Inflammatory macrophage treated with lipopolysaccharide for 4 hours (primary cell): ENCODE measurements around the gene KATNIP.

ENCODE experiments used
- DNase-seq: peaks from one replicate; pipeline ENCODE4 v3.0.0-alpha.2; 2020

KATNIP gene

DNA sequence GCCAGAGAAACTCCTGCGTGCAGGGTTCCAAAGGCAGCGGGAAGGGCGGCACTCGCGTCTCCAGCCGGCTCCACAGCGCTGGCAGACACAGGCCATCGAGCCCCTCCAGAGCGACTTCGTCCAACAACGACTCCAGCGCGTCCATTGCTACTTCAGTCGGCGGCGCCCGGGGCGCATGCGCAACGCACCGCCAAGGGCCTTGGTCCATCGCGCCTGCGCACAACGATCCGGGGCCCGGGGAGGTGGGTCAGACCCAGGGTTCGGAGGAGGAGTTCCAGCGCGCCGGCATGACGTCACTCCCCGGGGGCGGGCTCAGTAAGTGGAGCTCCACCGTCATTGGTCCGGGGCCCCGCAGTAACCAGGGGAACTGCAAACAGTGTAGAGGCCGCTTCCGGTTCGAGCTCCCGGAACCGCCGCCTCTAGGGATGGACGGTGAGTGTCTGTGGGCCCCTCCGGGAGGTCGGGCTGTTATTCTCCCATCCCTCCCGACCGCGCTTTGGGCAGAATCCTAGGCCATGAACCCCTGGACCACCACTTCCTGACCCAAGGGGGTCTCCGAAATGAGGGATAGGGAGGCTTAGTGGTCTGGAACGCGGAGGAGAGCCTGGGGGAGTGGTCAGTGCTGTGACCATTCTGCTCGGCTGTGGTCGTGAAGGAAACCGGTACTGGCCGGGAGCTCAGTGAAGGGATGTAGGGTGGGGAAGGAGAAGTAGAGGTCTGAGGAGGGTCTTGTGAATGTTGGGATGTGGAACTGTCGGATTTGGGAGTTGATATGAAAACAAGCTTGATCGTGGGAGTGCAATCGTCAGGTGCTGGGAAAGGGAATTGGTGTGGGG lies at the start of gene KATNIP, which contains the start of gene GTF3C1:
TSS of gene KATNIP (plus strand) at position 399 of the 836 bp plus-strand sequence. CDS start at position 426, 27 bp downstream.
TSS of gene GTF3C1 (minus strand) at position 168 of the 836 bp plus-strand sequence. CDS start at position 145, 23 bp downstream.
- DNase-seq: peak; percentile 100

DNA sequence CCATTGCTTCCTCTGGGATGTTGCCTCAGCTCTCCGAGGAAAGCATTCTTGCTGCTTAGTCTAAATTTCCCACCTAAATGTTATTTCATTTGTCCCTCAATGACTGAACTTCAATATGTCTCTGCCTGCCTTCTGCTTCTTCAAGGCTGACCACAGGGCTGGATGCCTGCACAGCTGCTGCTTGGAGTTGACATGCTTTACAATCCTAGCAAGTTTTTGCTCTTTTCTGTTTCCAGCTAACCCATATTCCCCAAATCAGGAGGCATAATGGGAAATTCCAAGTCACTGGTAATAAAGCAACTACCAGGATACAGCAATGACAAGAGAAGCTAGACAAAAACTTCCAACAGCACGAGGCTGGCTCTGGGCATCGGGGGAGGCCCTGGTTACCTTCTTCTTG lies 49.1 kb upstream of the KATNIP start:
- no peak for DNase-seq

DNA sequence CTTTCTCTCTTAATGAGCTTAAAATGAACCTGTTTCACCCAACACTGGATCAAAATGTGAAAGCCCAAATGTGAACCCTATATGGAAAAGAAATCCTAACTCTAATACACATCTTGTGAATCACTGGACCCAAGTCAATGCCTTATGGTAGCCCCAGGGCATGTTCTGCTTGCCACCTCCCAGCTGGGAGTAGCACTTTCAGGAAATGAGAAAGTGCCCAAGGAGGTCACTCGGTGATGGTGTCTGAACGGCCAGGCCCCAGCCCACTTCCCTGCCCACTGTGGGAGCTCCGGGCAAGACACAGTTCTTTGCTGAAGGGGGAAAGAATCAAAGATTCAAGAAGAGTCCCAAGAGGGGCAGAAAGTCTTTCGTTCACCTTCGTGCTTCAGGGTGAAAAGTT lies 46.3 kb upstream of the KATNIP start:
- no peak for DNase-seq

DNA sequence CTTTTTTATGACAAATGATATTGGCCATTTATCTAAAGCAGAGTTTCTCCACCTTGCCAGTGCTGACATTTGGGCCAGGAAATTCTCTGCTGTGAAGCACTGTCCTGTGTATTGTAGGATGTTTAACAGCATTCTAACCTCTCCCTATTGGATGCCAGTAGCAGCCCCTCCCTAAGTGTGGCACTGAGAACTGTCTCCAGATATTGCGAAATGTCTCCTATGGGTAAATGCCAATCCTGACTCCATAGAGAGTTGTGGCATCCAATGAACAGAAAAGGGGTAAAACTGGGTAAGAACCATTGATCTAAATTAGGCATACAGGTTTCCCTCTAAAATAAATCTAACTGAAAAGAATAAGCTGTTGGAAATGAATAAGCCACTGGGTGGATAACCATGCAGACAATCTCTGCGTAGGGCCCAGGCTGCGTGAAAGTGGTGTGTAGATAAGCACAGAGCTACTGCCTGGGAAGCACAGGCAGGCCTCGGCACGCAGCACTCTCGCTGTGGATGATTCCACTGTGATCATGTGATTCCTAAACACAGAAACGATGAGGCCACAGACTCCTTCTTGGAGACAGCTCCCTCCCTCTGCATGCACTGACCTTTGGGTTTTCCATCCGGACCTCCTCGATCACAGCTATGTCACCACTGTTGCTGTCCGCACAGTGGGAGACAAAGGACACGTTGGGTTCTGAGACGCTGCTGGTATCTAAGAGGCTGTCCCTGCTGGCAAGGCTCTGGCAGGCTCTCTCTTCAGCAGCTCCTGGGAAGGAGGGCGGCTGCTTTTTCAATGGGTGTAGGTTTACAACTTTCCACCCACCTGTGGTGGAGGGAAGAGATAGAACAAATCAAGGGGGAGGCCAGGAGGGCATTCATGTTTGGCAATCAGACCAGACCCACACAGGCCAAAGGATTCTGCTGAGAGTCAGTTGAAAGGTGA lies 44.4 kb upstream of the KATNIP start:
- no peak for DNase-seq

DNA sequence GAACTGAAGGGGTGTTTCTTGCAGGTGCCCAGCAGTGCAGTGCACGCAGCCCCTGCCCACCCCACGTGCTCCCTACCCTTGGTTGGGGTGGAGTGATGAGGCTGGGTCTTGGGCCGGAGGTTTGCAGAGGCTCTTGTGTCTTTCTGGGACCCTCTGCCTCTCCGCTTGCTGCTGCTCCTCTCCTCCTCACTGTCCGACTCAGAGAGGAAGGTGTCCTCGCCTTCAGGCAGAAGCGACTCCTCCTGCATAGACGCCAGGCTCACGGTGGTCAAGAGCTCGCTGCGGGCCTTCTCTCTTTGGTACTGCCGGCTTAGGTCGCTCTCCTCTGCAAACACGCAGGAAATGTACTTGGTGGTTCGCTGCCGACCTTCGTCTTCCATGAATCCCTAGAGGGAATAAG lies 43.2 kb upstream of the KATNIP start:
- DNase-seq: no peak

GRCh38 chr16:27508476-27508875 lies 41.5 kb upstream of the KATNIP start:
- DNase-seq: no peak

GRCh38 chr16:27511657-27512448 lies 38.1 kb upstream of the KATNIP start:
- DNase-seq: no peak

GRCh38 chr16:27514806-27515205 lies 35.1 kb upstream of the KATNIP start:
- DNase-seq: no peak

DNA sequence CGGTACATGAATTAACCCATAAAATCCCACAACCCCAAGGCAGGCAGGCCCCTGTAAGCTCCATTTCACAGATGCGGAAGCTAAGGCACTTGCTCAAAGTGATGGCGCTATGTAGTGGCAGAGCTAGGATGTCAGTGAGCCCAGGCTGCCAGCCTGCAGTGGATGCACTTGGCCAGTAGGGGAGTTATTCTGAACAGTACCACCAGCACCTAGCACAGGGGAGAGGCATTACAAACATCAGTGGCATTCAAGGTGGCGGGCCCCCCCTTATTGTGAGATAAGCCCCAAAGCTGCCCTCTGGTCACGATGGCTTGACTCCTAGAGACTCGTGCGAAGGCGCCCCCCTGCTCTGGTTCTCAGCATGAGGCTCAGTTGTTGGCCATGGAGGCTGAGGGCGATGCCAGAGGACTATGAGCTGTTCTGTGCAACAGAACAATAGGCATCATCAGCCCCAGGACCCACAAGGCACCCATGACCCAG lies 34.0 kb upstream of the KATNIP start:
- DNase-seq: no peak

- no peak for DNase-seq
These were observed 33.6 kb upstream of the KATNIP start for GRCh38 chr16:27516365-27516764.

DNA sequence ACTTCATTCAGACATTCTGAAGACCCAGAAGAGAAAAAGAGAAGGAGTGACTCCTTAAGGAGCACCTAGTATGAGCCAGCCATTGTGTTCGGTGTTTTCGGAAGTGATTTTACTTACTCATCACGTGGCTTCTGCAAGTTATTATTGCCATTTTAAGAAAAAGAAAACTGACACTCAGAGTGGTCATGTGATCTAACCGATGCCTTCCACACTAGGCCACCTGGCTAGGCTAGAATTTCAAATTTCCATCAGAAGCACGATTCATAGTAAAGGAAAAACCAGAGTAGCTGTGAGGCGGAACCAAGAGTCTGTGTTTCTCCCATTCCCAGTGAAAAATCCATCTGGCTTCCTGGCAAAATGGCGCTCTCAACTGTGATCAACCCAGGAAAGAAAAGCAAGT lies 32.3 kb upstream of the KATNIP start:
- DNase-seq: no peak

- no peak for DNase-seq
These were observed 31.7 kb upstream of the KATNIP start for GRCh38 chr16:27518226-27518625.

- DNase-seq: no peak
These were observed 28.8 kb upstream of the KATNIP start for GRCh38 chr16:27520982-27521673.

DNA sequence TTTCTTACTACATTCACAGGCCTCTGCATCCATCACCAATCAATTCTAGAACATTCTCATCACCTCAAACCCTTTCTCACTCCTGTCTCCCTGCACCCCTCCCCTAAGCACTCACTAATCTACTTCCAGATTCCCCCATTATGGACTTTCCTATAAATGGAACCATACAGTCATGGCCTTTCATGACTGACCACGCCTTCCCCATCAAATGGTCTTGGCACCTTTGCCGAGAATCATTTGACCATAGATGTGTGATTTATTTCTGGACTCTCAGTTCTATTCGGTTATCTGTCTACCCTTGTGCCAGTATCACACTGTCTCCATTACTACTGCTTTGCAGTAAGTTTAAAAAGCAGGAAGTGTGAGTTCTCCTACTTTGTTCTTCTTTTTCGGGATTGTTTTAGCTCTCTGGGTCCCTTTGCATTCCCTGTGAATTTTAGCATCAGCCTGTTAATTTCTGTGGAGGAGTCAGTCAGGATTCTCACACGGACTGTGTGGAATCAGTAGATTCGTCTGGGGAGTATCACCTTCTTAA lies 27.7 kb upstream of the KATNIP start:
- no peak for DNase-seq

- DNase-seq: no peak
These were observed 23.8 kb upstream of the KATNIP start for GRCh38 chr16:27526180-27526579.

DNA sequence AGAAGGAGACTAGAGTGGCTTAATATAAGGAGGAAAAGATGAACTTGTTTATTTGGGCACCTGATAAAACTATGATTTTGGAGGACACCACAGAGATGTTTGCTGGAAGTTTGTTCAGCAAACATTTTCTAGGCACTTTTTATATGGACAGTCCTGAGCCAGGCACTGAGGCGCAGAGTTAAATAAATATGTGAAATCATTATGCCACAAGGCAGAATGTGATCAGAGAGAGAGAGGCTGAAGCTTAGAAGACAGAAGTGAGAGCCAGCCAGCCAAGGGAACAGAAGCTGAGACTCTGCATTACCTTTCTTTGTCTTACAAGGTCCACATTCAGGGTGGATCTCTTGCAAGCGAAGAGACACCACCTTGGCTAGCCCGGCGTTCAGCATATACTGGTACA lies 21.6 kb upstream of the KATNIP start:
- DNase-seq: no peak

GRCh38 chr16:27529962-27530361 lies 20.0 kb upstream of the KATNIP start:
- no peak for DNase-seq

GRCh38 chr16:27531186-27531585 lies 18.8 kb upstream of the KATNIP start:
- peak; percentile 34 for DNase-seq

- no peak for DNase-seq
These were observed 17.8 kb upstream of the KATNIP start for GRCh38 chr16:27531826-27532800.

GRCh38 chr16:27534256-27534655 lies 15.7 kb upstream of the KATNIP start:
- no peak for DNase-seq
